Prostate gland (tissue), 2 donors: ENCODE measurements around the gene TMEM222.

ENCODE experiments used
- POLR2A ChIP-seq: fragments of 450-650 bp; IDR thresholded peaks from one replicate; pipeline ENCODE4 v1.6.1; 2016; ENCODE audit warnings: antibody characterized with exemption, mild to moderate bottlenecking
- POLR2AphosphoS5 ChIP-seq: sonication (generic); formaldehyde crosslinking; IDR thresholded peaks from one replicate; pipeline ENCODE4 v1.6.1; 2017; ENCODE audit warnings: antibody characterized with exemption
- TF ChIP-seq, protein P1 (sequence below), 4 experiments: fragments of 200-600 bp in 2 of 4; fragments of 450-650 bp in 2 of 4; sonication (generic) in 2 of 4; IDR thresholded peaks; 1 replicate in 3 of 4; 2 replicates in 1 of 4; pipeline ENCODE4 v1.5.1; 2016 to 2019; ENCODE audit warnings: antibody characterized with exemption in 4 of 4, mild to moderate bottlenecking in 2 of 4, moderate library complexity in 2 of 4

DNA sequence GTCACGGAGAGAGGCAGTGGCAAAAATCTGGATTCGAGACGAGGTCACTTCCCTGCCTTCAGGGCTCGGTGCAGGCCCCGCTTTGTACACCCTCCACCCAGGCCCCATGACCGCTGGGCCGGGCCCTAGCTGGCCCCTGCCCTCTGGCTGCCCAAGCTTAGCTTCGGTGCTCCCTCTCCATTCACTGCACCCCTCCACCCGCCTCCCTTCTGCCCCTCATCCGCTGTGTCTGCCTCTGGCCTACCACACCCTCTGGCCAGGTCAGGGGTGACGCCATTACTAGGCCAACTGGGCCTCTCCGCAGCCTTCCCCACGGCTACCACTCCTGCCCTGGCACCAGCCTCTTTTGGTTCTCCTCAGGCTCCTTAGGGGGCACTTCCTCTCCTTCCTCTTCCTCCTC is 61.7 kb downstream of the TMEM222 start:
- TF ChIP-seq, protein P1, sequence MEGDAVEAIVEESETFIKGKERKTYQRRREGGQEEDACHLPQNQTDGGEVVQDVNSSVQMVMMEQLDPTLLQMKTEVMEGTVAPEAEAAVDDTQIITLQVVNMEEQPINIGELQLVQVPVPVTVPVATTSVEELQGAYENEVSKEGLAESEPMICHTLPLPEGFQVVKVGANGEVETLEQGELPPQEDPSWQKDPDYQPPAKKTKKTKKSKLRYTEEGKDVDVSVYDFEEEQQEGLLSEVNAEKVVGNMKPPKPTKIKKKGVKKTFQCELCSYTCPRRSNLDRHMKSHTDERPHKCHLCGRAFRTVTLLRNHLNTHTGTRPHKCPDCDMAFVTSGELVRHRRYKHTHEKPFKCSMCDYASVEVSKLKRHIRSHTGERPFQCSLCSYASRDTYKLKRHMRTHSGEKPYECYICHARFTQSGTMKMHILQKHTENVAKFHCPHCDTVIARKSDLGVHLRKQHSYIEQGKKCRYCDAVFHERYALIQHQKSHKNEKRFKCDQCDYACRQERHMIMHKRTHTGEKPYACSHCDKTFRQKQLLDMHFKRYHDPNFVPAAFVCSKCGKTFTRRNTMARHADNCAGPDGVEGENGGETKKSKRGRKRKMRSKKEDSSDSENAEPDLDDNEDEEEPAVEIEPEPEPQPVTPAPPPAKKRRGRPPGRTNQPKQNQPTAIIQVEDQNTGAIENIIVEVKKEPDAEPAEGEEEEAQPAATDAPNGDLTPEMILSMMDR (IDR thresholded peaks at IDR 0.05) = no peak
- TF ChIP-seq POLR2AphosphoS5 (no peak), POLR2A (no peak)
